NB4 (cell line): Measurements from ENCODE around the gene NEMP1.

Source experiments
- DNase-seq: peaks from one replicate; pipeline ENCODE4 v3.0.0; 2010; ENCODE audit warnings: low read depth
- H3K4me3 ChIP-seq: one replicate; pipeline ENCODE4 v1.5.1; 2011; ENCODE audit warnings: mild to moderate bottlenecking, low read depth, low read length, moderate library complexity
- MYC ChIP-seq: IDR thresholded peaks from 2 replicates; pipeline ENCODE4 v1.6.1; 2011; ENCODE audit warnings: low read depth, low read length
- POLR2A ChIP-seq: IDR thresholded peaks from 2 replicates; pipeline ENCODE4 v1.6.1; 2011; ENCODE audit warnings: mild to moderate bottlenecking; ENCODE audit not compliant: insufficient read length; ENCODE audit errors: extremely low read depth
- TF ChIP-seq, protein P1 (sequence below): IDR thresholded peaks from one replicate; pipeline ENCODE4 v1.5.1; 2012; ENCODE audit warnings: low read depth, low read length
- TF ChIP-seq, protein P2 (sequence below): IDR thresholded peaks from 2 replicates; pipeline ENCODE4 v1.6.1; 2011; ENCODE audit warnings: low read depth, low read length

NEMP1 gene, protein sequence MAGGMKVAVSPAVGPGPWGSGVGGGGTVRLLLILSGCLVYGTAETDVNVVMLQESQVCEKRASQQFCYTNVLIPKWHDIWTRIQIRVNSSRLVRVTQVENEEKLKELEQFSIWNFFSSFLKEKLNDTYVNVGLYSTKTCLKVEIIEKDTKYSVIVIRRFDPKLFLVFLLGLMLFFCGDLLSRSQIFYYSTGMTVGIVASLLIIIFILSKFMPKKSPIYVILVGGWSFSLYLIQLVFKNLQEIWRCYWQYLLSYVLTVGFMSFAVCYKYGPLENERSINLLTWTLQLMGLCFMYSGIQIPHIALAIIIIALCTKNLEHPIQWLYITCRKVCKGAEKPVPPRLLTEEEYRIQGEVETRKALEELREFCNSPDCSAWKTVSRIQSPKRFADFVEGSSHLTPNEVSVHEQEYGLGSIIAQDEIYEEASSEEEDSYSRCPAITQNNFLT

DNA sequence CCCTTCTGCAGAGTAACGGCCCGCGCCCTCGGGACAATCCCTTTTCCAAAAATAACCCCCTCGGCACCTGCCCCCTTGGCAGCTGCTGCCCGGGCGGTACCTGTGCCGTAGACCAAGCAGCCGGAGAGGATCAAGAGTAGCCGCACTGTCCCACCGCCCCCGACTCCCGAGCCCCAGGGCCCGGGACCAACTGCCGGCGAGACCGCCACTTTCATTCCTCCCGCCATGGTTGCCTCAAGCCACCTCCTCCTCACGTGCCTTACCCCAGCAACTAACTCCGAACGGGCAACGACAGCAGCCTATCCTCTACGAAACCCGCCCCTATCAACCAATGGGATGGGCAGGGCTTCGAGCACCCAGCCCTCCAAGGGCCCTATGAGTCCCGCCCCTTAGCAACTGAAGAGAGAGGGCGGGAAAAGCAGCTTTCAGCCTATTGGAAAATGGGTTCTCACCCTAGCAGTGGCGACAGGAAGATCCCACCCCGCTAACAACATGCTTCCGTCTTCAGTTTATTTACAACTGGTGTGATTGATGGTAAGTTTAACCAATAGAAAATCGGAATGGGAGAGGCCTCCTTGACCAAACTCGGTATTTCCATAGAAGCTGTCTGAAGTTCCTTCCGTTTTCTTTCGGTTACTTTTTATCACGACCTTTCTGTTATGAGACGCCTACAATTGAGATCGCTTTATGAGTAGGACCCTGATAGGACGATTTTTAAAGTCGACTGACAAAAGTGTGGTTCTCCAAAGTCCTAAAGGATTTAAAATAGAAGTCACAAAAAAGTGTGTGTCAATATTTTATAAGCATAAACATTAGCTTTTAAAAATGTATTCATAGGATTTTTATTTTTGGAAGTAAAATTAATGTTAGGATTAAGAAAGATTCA lies at the start of gene NEMP1:
TSS of gene NEMP1 (minus strand) at position 273 of the 886 bp plus-strand sequence. CDS start at position 227, 46 bp downstream.
- TF ChIP-seq MYC: peak; percentile 16; the same call in 1 of the 2 replicates
- TF ChIP-seq, protein P1, sequence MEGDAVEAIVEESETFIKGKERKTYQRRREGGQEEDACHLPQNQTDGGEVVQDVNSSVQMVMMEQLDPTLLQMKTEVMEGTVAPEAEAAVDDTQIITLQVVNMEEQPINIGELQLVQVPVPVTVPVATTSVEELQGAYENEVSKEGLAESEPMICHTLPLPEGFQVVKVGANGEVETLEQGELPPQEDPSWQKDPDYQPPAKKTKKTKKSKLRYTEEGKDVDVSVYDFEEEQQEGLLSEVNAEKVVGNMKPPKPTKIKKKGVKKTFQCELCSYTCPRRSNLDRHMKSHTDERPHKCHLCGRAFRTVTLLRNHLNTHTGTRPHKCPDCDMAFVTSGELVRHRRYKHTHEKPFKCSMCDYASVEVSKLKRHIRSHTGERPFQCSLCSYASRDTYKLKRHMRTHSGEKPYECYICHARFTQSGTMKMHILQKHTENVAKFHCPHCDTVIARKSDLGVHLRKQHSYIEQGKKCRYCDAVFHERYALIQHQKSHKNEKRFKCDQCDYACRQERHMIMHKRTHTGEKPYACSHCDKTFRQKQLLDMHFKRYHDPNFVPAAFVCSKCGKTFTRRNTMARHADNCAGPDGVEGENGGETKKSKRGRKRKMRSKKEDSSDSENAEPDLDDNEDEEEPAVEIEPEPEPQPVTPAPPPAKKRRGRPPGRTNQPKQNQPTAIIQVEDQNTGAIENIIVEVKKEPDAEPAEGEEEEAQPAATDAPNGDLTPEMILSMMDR: no peak
- TF ChIP-seq, protein P2, sequence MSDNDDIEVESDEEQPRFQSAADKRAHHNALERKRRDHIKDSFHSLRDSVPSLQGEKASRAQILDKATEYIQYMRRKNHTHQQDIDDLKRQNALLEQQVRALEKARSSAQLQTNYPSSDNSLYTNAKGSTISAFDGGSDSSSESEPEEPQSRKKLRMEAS: peak; percentile 88
- TF ChIP-seq POLR2A: peak; percentile 77
- peak; percentile 100 for DNase-seq
- peak within 1 kb of the TSS; percentile 86 for H3K4me3 ChIP-seq

DNA sequence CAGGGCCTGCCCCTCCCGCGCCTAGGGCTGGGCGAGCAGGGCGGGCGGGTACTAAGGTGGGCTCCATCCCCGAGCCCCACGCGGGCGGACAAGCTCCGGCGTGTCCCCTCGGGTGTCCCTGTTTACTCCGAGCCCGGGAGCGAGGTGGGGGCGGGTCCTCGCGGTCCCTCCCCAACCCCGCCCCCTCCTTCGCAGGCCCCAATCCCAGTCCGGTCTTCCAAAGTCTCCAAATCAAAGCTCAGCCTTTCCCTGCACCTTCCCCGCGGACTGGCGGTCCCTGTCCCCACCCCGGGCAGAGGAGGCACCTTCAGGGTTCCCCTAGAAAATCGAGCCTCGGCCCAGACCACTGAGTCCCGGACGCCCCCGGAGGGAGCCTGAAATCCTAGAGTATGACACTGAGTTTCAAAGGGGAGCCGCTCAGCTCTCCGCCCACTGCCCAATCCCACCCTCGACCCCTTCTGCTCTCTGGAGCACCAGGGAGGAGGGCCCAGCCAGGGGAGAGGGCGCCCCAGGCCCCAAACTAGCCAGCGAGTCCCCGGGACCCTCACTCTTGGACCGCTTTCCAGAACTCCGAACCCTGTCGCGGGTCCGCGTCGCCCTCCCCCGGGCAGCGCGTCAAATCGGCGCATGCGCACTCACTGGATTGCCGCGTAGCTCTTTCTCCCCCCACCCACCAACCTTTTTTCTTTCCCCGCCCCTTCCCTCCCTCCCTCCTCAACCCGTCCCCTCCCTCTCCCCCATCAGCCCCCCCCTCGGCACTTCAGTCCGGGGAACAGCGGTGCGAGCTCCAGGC lies 49.3 kb upstream of the NEMP1 start, which contains the start of gene LRP1:
TSS of gene LRP1 (plus strand) at position 758 of the 793 bp plus-strand sequence. CDS start 482 bp downstream, outside the sequence.
- TF ChIP-seq POLR2A: no peak
- peak within 1 kb of the TSS; percentile 40 for H3K4me3 ChIP-seq
- DNase-seq: no peak

DNA sequence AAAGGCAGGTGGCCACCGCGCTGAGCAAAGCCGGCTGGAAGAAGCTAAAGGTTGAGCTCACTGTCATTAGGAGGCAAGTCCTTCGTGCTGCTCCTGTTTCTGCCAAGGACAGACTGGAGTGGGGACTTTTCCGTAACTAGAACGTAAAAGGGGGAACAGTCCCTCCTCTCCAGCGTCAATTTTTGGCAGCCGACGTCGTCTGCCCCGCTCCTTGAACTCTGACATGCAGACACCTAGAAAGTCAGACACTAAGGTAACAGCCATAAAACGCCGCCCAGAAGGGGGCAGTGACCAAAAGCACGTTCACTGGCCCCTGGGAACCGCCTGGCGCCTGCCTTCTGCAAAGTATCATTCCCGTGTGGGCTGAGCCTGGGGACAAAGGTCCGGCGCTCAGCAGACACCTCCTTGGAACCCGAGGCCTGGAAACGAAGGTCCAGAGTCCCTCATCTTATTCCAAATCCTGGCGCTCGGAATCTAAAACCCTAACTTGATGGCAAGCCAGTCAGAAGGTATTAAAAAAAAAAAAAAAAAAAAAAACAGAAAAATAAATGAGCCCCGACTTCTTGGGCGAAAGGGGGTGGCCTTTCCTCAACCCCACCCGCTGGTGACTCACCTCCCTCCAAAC lies 48.6 kb upstream of the NEMP1 start:
- no peak overlapping the region for H3K4me3 ChIP-seq
- peak; percentile 59 for DNase-seq

DNA sequence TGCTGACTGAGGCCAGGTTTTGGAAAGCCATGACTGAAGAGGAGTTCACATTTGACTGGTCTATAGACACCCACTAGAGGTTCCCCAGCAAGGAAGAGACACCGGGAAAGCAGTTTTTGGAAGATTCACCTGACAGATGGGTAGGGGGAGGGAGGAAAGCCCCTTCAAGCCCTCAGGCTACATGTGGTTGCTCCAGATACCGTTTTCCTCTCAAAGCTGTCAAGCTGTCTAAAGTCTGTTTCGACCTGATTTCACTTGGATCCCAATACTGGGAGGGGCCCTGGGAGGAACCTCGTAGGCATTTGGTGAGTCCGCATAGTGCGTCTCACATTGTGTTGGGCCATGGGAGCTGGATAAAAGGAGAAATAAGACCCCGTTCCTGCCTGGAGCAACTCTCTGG lies 48.0 kb upstream of the NEMP1 start:
- TF ChIP-seq POLR2A (no peak), MYC (no peak)
- TF ChIP-seq, protein P2: no peak
- TF ChIP-seq, protein P1: no peak
- no peak overlapping the region for H3K4me3 ChIP-seq
- no peak for DNase-seq

More for the DNA sequence above, 48.6 kb upstream of the NEMP1 start:
- TF ChIP-seq, protein P1: peak; percentile 39
- TF ChIP-seq POLR2A (no peak), MYC (no peak)
- TF ChIP-seq, protein P2: no peak

DNA sequence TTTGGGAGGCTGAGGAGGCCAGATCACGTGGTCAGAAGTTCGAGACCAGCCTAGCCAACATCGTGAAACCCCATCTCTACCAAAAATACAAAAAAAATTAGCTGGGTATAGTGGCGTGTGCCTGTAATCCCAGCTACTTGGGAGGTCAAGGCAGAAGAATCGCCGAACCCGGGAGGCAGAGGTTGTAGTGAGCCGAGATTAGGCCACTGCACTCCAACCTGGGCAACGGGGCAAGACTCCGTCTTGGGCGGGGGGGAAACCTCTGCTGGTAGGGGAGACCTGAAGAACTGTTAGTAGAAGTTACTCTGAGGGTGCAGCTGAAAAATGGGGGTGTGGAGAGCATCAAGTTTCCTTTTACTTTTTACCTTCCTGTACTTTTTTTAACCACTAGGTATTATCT lies 47.5 kb upstream of the NEMP1 start:
- TF ChIP-seq, protein P1: no peak
- TF ChIP-seq POLR2A (no peak), MYC (no peak)
- TF ChIP-seq, protein P2: no peak
- no peak overlapping the region for H3K4me3 ChIP-seq
- DNase-seq: no peak
